Measurements from ENCODE around the gene VDAC2. TPM values are rescaled to one million over a fixed set of nuclear protein-coding genes. Genes with fewer than 3 reads are reported as not detected.

The VDAC2 gene
- total RNA-seq, 1 donor from 2014 or later, result 213 TPM

DNA sequence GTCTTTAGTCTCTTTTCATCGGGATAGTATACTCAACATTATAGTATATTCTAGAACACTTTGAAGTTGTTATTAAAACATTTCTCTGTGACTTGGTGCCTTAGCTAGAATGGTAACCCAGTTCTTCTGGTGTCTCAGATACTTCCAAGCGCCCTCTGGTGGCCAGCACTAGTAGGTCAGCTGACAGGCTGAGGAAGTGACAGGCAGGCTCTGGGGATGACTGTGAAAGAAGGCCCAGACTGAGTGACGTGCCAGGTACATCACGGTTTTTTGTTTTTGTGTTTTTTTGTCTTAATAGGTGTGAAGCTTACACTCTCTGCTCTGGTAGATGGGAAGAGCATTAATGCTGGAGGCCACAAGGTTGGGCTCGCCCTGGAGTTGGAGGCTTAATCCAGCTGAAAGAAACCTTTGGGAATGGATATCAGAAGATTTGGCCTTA is 20.0 kb downstream of the VDAC2 start:
- TF ChIP-seq, protein P1, sequence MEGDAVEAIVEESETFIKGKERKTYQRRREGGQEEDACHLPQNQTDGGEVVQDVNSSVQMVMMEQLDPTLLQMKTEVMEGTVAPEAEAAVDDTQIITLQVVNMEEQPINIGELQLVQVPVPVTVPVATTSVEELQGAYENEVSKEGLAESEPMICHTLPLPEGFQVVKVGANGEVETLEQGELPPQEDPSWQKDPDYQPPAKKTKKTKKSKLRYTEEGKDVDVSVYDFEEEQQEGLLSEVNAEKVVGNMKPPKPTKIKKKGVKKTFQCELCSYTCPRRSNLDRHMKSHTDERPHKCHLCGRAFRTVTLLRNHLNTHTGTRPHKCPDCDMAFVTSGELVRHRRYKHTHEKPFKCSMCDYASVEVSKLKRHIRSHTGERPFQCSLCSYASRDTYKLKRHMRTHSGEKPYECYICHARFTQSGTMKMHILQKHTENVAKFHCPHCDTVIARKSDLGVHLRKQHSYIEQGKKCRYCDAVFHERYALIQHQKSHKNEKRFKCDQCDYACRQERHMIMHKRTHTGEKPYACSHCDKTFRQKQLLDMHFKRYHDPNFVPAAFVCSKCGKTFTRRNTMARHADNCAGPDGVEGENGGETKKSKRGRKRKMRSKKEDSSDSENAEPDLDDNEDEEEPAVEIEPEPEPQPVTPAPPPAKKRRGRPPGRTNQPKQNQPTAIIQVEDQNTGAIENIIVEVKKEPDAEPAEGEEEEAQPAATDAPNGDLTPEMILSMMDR (conservative IDR thresholded peaks at IDR 0.05; ENCODE audit: low read depth, low read length), result peak; percentile 97
- DNase-seq (ENCODE audit: low read depth), result no peak
- H3K4me3 ChIP-seq (ENCODE audit: low read depth, low read length), result no peak overlapping the region

DNA sequence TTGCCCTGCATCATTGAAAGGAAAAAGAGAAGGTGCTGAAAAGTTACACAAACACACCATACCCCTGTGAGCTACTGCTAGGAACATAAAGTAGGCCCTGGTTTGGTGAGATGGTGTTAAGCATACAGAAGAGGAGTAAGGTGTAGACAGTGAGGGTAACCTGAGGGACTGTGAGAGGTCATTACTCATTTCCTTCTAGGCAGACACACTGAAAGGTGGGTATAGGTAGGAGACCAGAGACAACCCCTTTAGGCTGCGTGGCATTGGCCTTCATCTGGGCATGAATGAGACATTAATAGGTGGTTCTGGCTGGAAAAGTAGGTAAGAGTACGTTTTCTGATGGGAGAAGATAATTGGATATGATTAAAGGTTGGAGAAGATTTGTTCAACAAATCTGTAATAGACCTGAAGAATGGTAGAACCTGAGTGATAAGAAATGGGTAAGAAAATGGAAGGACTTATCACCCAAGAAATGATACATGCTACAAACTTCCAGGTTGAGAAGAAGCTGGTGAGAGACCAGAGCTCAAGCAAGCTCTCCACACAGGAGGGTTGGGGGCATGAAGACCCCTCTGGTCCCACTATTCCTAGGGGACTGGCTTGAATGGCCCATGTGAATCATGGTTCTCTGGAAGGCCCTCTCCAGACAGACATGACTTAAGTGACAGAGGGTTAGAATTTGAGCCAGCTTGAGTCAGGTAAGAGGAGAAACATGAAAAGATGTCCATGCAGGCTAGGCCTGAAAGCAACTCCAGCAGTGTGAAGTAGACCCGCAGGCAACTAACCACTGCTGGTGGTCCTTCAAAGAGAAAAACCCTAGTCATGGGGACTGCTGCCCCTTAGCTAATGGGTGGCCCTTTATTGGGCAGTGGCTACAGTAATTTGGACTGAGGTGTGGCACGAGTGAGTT is 21.3 kb downstream of the VDAC2 start:
- no peak overlapping the region for H3K4me3 ChIP-seq (ENCODE audit: low read depth, low read length)
- TF ChIP-seq, protein P1 (conservative IDR thresholded peaks at IDR 0.05; ENCODE audit: low read depth, low read length), result no peak
- DNase-seq (ENCODE audit: low read depth), result no peak

DNA sequence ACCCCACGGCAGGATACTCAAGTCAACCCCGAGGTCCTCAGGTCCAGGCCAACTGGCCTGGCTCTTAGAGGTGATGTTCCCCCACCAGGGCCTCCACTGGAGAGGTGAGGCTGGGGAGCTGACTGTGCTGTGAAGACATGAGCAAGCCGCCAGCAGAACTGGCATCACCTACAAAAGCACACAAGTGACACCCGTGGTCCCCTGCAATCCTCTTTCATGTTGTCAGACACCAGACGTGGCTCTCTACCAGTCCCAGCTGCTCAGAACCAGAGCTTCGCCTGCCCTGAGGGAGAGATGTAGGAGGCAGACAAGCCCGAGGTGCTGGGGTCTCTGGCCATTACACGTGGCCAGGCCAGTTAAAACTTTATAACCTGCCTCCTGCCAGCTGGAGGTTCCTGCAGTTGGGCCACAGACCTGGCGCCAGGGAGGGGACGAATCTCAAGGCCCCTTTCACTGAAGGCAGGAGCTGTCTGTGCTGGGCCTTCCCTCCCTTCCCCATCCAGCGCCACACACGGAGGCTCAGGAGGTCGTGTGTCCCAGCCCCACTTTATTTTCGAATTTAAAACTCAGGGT is 22.9 kb downstream of the VDAC2 start:
- TF ChIP-seq, protein P1 (conservative IDR thresholded peaks at IDR 0.05; ENCODE audit: low read depth, low read length), result no peak
- DNase-seq (ENCODE audit: low read depth), result no peak
- H3K4me3 ChIP-seq (ENCODE audit: low read depth, low read length), result peak overlapping the region; percentile 24

DNA sequence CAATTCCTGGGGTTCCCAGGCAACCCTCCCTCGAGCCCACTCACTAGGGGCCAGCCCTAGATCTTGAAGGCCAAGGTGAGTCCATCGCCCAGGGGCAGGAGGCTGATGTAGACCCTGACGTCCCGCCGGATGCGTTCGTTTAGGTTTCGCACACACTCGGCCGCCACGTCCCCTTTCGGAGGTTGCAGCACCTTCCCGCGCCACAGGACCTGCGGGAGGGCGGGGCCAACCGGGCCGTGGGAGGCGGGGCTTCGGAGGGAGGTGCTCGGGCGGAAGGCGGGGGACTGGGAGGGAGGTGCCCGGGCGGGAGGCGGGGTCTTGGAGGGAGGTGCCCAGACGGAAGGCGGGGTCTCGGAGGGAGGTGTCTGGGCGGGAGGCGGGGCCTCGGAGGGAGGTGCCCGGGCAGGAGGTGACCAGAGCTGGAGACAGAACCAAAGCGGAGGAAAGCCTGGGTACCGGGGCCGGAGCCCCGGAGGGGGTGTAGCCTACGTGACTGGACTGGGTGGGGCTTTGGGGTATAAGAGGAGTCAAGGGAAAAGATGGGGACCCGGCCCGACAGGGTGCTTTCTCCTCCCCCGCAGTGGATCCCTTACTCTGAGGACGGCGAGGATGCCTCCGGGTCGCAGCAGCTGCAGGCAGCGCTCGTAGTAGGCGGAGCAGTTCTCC is 23.6 kb downstream of the VDAC2 start:
- TF ChIP-seq, protein P1 (conservative IDR thresholded peaks at IDR 0.05; ENCODE audit: low read depth, low read length), result no peak
- H3K4me3 ChIP-seq (ENCODE audit: low read depth, low read length), result peak overlapping the region; percentile 79
- DNase-seq (ENCODE audit: low read depth), result no peak

DNA sequence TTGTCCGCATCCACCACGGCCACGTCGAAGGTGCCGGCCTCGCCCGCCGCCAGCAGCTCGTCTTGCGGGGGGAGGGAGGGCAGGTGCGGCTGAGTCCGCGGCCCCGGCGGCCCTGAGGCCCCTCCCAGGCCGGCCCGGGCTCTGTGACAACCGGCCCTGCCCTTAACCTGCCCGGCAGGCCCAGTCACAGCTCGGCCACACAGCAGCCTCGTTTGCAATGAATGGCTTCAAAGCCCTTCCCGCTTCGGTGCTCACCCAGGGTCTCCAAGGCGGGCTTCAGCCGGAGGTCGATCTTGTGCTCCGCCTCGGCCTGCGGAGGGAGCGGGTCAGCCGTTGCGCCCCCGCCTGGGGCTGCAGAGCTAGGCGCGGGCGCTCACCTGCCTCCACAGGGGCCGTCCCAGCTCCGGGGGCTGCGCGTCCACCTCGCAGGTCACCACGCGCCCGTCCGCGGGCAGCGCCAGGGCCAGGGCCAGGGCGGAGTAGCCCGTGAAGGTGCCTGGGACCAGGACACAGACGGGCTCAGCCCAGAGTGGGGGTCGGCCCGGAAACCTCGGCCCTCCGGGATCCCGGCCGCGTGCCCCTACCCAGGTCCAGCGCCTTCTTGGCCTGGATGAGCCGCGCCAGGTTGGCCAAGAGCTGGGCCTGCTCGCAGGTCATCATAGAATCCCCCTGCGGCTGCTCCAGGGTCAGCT is 24.2 kb downstream of the VDAC2 start:
- peak overlapping the region; percentile 79 for H3K4me3 ChIP-seq (ENCODE audit: low read depth, low read length)
- TF ChIP-seq, protein P1 (conservative IDR thresholded peaks at IDR 0.05; ENCODE audit: low read depth, low read length), result no peak
- DNase-seq (ENCODE audit: low read depth), result no peak

DNA sequence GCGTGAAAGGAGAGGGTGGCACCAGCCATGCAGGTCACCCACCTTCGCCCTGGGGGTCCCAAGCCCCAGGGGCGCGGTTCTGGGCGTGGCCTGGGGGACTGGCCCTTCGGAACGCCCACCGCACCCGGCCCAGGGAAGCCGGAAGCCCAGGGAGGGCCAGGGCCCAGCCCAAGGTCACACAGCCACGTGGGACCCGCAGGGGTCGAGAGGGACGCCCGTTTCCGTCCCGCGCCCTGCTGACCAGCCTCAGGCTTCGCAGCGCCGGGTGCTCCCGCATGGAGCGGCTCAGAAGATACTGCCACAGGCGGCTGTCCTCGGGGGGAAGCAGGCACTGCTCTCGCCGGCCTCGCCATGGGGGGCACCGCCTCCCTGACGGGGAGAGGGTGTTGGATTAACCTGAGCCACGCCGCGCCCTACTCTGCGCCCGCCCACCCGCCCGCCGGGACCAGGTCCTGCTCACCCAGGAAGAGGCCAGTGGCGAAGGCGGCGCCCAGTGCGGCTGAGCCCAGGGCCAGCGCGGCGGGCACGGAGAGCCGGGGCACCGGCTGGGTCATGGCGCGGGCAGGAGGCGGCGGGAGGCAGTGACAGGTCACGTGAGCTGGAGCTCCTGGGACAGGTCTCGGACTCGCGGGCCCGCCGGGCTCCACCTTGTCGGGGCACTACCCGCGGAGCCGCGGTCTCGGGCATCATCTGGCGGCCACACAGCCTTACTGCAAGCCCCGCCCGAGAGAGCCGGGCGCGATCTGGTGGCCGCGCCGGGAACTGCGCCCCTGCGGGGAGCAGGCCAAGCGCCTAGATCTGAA is 25.0 kb downstream of the VDAC2 start, which contains the start of gene COMTD1:
Gene COMTD1, minus strand, starts transcription at position 583 of the 803 bp plus-strand sequence. Its CDS starts 29 bp downstream, at position 554.
- TF ChIP-seq, protein P1 (conservative IDR thresholded peaks at IDR 0.05; ENCODE audit: low read depth, low read length), result peak; percentile 99
- no peak for DNase-seq (ENCODE audit: low read depth)
- peak within 1 kb of the TSS; percentile 79 for H3K4me3 ChIP-seq (ENCODE audit: low read depth, low read length)
